OCI-LY3 (cell line): ENCODE results near the gene MTMR1.

Experiments used
- H2AFZ ChIP-seq: fragments of 200-600, 300-600 bp; shearing (Covaris generic); 2 replicates; pipeline ENCODE4 v1.6.0; 2014; ENCODE audit warnings: antibody characterized with exemption, low read depth, low read length
- H3K27ac ChIP-seq: fragments of 200-600, 300-600 bp; sonication (generic); 2 replicates; pipeline ENCODE4 v1.5.1; 2014; ENCODE audit warnings: mild to moderate bottlenecking, low read length, moderate library complexity, mixed read lengths
- H3K27me3 ChIP-seq: fragments of 200-600, 300-600 bp; sonication (generic); 2 replicates; pipeline ENCODE4 v1.6.1; 2014; ENCODE audit warnings: low read depth, low read length, mixed read lengths
- H3K36me3 ChIP-seq: fragments of 200-600, 300-600 bp; sonication (generic); replicated peaks from 2 replicates; pipeline ENCODE3; 2014; ENCODE audit warnings: low read depth, low read length, mixed read lengths
- H3K4me1 ChIP-seq: fragments of 300-600, 200-600 bp; sonication (generic); 2 replicates; pipeline ENCODE4 v1.6.1; 2014; ENCODE audit warnings: low read length, mixed read lengths
- H3K4me2 ChIP-seq: fragments of 200-600, 300-600 bp; sonication (generic); 2 replicates; pipeline ENCODE4 v1.6.1; 2014; ENCODE audit warnings: low read length, mixed read lengths
- H3K4me3 ChIP-seq: fragments of 300-600, 200-600 bp; sonication (generic); 2 replicates; pipeline ENCODE4 v1.5.1; 2014; ENCODE audit warnings: antibody characterized with exemption, mild to moderate bottlenecking, low read length, moderate library complexity
- H3K79me2 ChIP-seq: fragments of 300-600, 200-600 bp; shearing (Covaris generic); 2 replicates; pipeline ENCODE4 v1.6.1; 2014; ENCODE audit warnings: mild to moderate bottlenecking, low read length, mixed read lengths
- H3K9ac ChIP-seq: fragments of 300-600, 200-600 bp; shearing (Covaris generic); 2 replicates; pipeline ENCODE4 v1.6.0; 2014; ENCODE audit warnings: mild to moderate bottlenecking, low read length, moderate library complexity
- H3K9me3 ChIP-seq: fragments of 200-600, 300-600 bp; shearing (Covaris generic); 2 replicates; pipeline ENCODE4 v1.6.1; 2014; ENCODE audit warnings: low read length, mixed read lengths; ENCODE audit not compliant: insufficient read depth
- H4K20me1 ChIP-seq: fragments of 200-600, 300-600 bp; sonication (generic); 2 replicates; pipeline ENCODE4 v1.6.1; 2016; ENCODE audit warnings: low read length, mixed read lengths; ENCODE audit not compliant: insufficient read depth
- EZH2phosphoT487 ChIP-seq: fragments of 200-600 bp; shearing (Covaris generic); IDR thresholded peaks from 2 replicates; pipeline ENCODE4 v1.6.1; 2018; ENCODE audit warnings: antibody characterized with exemption, mixed run types, low read depth
- TF ChIP-seq, protein P1 (sequence below): fragments of 200-600, 300-600 bp; sonication (generic); IDR thresholded peaks from 2 replicates; pipeline ENCODE4 v1.5.1; 2014; ENCODE audit warnings: antibody characterized with exemption, low read length, low read depth

MTMR1 gene

DNA sequence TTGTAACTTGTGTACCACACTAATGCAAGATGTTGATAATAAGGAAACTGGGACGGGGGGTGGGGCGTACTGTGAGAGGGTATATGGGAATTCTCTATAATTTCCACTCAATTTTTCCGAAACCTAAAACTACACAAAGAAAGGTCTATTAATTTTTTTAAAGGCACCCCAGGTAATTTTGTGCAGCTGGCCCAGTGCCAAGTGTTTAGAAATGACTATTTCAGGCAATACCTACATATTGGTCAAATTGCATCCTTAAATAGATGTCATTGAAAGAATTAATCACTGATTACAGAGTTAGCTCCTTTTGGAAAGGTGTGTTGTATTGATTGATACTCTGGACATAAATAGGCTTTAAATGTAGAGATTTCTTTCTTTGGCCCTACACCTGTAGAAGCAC is 10.1 kb upstream of the MTMR1 start:
- Histone ChIP-seq H3K4me1 (no peaks in the 10 kb centered on the region; the same call in none of the 2 replicates), H4K20me1 (no peaks in the 10 kb centered on the region), H3K9ac (no peak overlapping the region), H3K4me3 (no peak overlapping the region), H2AFZ (no peak overlapping the region), H3K79me2 (no peaks in the 10 kb centered on the region), H3K27me3 (no peaks in the 10 kb centered on the region), H3K27ac (no peak overlapping the region), H3K4me2 (no peak overlapping the region), H3K9me3 (no peaks in the 10 kb centered on the region), H3K36me3 (no peaks in the 10 kb centered on the region)
- no peak for TF ChIP-seq EZH2phosphoT487
- TF ChIP-seq, protein P1, sequence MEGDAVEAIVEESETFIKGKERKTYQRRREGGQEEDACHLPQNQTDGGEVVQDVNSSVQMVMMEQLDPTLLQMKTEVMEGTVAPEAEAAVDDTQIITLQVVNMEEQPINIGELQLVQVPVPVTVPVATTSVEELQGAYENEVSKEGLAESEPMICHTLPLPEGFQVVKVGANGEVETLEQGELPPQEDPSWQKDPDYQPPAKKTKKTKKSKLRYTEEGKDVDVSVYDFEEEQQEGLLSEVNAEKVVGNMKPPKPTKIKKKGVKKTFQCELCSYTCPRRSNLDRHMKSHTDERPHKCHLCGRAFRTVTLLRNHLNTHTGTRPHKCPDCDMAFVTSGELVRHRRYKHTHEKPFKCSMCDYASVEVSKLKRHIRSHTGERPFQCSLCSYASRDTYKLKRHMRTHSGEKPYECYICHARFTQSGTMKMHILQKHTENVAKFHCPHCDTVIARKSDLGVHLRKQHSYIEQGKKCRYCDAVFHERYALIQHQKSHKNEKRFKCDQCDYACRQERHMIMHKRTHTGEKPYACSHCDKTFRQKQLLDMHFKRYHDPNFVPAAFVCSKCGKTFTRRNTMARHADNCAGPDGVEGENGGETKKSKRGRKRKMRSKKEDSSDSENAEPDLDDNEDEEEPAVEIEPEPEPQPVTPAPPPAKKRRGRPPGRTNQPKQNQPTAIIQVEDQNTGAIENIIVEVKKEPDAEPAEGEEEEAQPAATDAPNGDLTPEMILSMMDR: no peak

DNA sequence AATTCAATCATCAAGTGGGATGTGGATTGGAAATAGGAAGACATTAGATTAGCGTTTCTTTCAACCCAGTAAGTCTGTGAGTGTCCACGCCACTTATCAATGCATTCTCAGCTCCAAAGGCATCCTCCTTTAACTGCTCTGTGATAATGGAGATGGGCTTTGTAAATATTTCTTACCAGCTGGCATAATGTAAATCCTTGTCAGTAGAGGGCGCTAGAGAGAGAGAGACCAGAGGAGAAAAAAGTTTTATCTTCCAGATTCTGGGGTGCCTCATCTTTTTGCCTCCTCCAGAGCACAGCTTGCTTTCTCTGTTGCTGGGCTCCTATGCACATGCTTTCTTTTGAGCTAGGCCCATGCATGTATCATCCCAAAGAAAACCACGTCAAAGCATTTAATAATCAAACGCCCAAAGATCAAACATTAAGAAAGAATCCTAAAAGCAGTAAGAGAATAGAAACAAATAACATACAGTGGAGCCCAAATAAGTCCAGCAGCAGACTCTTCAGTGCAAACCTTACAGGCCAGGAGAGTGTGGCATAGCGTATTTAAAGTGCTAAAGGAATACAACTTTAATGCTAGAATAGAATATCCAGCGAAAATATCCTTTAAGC is 9.6 kb upstream of the MTMR1 start:
- H3K4me3 ChIP-seq: no peak overlapping the region
- no peak for TF ChIP-seq EZH2phosphoT487
- TF ChIP-seq, protein P1: peak; percentile 68
- no peak overlapping the region for H3K4me2 ChIP-seq
- H4K20me1 ChIP-seq: no peaks in the 10 kb centered on the region
- H3K9me3 ChIP-seq: no peaks in the 10 kb centered on the region
- H3K36me3 ChIP-seq: no peaks in the 10 kb centered on the region
- no peak overlapping the region for H2AFZ ChIP-seq
- H3K4me1 ChIP-seq: peaks cover 2% of the 10 kb centered on the region
- no peaks in the 10 kb centered on the region for H3K79me2 ChIP-seq
- no peak overlapping the region for H3K9ac ChIP-seq
- no peaks in the 10 kb centered on the region for H3K27me3 ChIP-seq
- H3K27ac ChIP-seq: no peak overlapping the region

DNA sequence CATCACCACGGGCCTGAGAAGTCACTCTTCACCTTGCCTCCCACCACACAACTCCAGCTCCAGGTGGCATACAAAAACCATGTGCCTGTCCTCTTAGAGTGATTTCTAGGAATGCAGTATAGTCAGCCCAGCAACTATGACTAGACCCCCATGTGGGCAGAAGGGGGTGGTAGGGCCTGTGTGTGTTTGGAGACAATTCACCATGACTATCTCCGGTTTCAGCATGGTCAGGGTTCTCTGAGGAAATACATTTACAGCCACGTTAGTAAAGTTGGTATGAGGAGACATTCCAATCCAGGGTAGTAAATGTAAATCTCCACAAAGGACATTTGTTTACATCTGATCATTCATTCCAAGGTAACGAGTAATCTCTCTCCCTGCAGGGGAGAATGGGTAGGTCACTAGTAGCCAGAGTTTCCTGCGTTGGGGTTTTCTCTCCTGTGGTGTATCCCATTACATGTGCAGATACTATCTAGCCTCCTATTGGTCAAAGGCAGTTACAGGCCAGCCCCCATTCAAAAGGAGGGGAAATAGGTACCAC is 4.2 kb upstream of the MTMR1 start:
- Histone ChIP-seq H2AFZ (no peak overlapping the region), H4K20me1 (no peaks in the 10 kb centered on the region), H3K27me3 (no peaks in the 10 kb centered on the region), H3K9ac (no peak overlapping the region), H3K27ac (no peak overlapping the region), H3K4me3 (no peak overlapping the region), H3K9me3 (no peaks in the 10 kb centered on the region), H3K79me2 (peaks cover 9% of the 10 kb centered on the region), H3K36me3 (no peaks in the 10 kb centered on the region), H3K4me1 (peaks cover 17% of the 10 kb centered on the region), H3K4me2 (no peak overlapping the region)
- TF ChIP-seq, protein P1: no peak
- TF ChIP-seq EZH2phosphoT487: no peak

DNA sequence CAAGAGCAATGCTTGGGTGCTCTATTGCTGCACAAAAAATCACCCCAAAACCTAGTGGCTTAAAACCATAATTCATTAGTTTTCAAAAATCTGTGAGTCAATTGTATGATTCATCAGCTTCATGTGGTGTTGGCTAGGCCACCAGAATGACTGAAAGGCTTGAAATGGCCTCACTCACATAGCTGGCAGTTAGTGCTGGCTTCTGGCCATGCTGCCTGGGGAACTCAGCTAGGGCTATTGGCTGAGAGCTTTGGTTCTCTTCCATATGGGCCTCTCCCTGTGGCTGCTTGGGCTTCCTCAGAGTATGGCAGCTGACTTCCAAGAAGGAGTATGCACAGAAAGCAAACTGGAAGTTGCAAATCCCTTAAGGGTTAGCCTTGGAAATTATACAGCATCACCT is 3.1 kb upstream of the MTMR1 start:
- H3K79me2 ChIP-seq: peaks cover 21% of the 10 kb centered on the region
- H2AFZ ChIP-seq: no peak overlapping the region
- no peak overlapping the region for H3K4me2 ChIP-seq
- no peaks in the 10 kb centered on the region for H3K36me3 ChIP-seq
- peaks cover 27% of the 10 kb centered on the region for H3K4me1 ChIP-seq
- H3K27ac ChIP-seq: no peak overlapping the region
- H3K4me3 ChIP-seq: no peak overlapping the region
- H3K27me3 ChIP-seq: no peaks in the 10 kb centered on the region
- H4K20me1 ChIP-seq: peaks cover 7% of the 10 kb centered on the region
- no peaks in the 10 kb centered on the region for H3K9me3 ChIP-seq
- H3K9ac ChIP-seq: no peak overlapping the region
- no peak for TF ChIP-seq EZH2phosphoT487
- TF ChIP-seq, protein P1: no peak
